Superior temporal gyrus (tissue), 1 donor: ENCODE measurements around the gene EVPL.

Experiments used
- DNase-seq: peaks from one replicate; pipeline ENCODE4 v3.0.0-alpha.2; 2016; ENCODE audit errors: extremely low spot score

The EVPL gene

DNA sequence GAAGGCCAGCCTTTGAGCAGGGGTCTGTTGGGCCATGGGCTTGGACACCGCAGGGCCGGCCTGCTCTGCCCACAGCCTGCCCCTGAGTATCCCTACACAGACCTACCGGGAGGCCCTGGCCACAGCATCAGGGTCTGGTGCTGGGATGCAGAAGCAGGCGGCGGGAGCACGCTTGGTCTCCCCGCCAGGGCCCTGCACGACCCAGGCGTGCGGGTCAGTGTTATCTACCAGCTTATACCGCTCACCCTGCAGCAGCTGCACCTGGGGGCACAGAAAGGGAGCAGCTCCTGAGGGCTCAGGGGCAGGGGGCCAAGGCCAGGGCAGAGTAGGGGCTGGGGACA is 8.8 kb downstream of the EVPL start:
- no peak for DNase-seq

- DNase-seq, result no peak
Observed at GRCh38 chr17:76017481-76018339, 9.4 kb downstream of the EVPL start.

DNA sequence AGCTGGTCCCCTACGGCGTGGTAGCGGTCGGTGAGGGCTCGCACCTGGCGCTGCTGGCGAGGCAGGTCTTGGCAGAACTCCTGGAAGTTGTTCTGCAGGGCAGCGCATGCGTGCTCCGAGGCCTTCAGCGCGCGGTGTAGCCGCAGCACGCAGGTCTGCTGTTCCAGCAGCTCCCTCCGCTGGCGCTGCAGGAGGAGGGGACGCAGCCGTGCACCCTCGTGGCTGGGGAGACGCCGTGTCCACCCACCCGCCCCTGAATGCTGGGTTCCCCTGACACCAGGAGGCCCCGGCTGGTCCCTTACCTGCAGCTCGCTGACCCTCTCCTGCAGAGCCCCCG is 12.2 kb downstream of the EVPL start:
- DNase-seq, result no peak

GRCh38 chr17:76014100-76014924 is 12.8 kb downstream of the EVPL start:
- peak; percentile 71 for DNase-seq

DNA sequence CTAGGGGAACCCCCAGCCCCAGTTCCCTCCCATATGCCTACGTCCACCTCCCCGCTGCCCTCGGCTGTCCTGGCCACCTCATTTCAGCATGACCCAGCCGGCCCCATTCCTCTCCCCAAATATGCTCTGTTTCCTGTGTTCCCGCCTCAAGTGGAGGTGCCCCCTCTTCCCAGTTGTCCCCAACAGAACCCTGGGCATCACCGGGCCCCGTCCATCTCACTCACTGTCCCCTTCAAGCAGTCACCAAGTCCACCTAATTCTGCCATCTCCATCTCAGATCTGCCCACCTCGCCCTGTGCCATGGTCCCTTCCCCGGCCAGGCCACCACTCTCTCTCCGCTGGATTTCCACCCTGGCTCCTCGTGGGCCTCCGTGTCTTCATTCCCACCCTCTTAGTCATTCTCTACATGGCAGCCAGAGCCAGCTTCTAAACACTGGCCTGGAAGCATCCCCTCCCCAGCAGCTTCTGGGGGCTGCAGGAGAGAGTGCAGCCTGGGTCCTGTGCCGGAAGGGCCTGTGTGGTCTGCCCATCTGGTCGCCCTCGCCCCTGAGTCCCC is 13.7 kb downstream of the EVPL start:
- DNase-seq, result no peak

DNA sequence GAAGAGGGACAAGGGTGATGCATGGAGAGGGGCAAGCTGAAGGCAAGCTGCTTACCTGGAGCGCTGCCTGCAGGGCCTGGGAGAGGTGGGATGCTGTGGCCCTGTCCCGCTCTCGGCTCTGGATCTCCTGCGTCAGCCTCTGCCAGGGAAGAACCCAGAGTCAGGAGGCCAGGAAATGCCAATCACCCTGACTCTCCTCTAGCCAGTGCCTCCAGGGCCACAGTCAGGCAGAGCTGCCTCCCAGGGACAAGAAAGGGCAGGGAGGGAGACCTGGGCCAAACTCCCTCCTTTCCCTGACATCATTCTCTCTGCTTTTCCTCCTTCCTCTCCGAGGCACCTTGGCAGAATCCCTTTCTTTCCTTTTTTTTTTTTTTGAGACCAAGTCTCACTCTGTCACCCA is 15.2 kb downstream of the EVPL start:
- DNase-seq, result no peak

DNA sequence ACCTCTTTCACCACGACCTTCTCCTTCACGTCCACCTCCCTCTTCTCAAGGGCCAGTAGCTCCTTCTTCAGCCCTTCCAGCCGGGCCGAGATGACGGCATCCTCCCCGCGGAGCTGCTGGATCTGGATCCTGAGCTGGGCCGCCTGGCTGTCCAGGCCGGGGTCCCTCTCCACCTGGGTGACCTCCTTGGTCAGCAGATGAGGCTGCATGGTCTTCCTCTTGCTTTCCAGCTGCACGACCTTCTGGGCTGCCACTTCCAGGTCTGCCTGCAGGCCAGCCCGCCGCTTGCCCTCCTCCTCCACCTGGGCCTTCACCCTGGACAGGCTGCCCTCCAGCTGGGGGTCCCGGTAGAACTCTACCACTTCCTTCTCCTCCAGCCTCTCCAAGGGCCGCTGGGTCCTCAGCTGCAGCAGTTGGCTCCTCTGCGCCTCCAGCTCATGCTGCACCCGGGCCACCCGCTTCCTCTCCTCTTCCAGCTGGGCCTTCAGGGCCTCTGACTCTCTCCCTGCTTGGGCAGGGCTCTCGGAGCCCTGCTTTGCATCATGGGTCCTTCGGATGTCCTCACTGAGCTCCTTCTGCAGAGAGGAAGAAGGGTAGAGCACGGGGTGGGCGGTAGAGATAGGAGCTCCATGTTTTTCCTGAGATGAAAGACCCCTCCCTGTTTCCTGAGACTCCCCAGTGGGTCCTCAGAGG is 17.0 kb downstream of the EVPL start:
- no peak for DNase-seq

DNA sequence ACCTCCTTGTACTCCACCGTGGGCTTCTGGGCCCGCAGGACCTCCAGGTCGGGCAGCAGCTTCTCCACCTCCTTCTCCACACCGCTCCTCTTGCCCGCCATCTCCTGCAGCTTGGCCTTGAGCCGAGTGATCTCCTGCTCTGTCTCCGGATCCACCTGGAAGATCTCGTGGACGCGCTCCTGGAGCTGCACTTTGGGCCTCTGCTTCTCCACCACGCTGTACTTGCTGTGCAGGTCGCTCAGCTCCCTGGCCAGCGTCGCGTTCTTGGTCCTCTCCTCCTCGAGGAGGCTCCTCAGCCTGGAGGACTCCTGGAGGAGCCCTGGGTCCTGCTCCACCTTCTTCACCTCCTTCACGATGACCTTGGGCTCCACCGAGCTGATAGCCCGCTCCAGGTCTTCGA is 17.7 kb downstream of the EVPL start:
- no peak for DNase-seq

DNA sequence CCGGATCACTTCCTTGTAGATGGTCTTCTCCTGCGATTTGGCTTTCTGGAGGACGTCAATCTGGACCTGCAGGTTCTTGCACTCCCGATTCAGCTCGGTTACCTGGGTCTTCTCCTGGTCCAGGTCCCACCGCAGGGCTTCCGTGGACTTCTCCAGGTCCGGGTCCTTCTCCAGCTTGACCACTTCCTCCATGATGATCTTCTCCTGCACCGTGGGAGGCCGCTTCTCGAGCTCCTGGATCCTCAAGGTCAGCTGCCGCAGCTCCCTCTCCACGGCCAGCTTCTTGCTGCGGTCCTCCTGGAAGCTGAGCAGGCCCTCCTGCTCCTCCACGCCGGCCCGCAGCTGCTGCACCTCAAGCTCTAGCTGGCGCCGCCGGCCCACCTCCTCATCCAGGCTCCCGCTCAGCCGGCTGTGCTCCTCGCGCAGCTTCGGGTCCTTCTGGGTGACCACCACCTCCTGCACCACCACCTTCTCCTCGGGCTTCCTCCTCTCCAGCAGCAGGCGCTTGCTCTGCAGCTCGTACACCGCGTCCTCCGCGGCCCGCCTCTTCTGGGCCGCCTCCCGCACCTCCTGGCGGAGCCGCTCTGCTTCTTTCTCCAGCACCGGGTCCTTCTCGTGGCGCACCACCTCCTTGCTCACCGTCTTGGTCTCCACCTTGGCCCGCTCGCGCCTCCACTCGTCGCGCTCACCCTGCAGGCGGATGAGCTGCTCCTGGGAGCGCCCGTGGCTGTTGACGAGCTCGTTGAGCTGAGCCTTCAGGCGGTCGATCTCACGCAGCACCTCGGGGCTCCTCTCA is 18.3 kb downstream of the EVPL start:
- DNase-seq, result no peak

- no peak for DNase-seq
Observed at GRCh38 chr17:76008208-76008607, 18.9 kb downstream of the EVPL start.

GRCh38 chr17:76007850-76008165 is 19.3 kb downstream of the EVPL start:
- DNase-seq, result no peak

DNA sequence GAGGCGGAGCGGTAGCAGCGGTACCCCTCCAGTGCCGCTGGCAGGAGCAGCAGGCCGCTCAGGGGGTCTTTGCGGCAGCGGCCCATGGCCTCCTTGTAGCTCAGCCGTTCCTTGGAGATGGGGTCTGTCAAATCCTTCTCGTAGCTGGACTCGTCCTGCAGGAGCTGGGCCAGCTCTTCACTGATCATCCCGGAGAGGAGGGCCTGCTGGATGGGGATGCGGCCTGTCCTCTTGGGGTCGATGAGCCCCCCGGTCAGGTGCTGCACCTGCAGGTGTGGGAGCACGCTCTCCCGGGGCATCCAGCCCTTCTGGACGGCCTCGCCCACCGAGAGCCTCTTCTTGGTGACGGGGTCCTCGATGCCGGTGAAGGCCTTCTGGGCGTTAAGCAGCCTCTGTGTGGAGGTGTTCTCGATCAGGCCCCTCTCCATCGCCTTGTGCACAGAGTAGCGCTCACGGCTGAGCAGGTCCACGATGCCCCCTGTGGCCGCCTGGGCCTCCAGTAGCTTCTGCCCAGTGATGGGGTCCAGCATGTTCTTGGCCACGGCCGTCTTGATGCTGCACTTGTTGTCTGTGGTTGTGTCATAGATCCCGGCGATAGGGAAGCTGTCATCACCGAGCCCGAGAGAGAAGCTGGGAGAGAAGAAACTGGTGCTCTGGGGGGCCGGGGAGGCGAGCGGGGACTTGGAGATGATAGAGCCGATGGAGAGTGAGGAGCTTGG is 19.8 kb downstream of the EVPL start:
- no peak for DNase-seq

GRCh38 chr17:76005263-76006149 is 21.6 kb downstream of the EVPL start:
- peak; percentile 82 for DNase-seq

DNA sequence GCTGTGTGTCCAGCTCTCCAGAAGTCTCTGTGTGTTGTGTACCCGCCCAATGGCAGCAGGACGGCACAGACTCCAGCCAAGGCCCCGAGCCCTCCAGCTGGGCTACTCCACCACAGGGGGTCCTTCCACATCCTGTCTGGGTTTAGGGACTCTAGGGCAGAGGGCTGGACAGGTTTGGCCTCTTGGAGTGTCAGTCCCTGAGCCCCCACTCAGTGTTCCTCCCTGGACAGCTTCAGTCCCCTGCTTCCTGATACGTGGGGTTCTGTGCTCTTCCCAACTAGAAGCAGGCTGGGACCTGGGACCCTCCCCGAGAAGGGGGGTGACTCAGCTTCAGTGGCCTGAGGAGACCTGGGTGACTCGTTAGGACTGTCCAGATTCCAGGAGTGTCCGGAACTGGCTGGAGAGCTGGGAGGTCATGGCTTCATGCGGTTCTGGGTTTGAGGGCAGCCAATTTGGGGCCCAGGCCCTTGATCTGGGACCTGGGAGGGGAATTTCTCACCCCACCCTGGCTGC is 22.3 kb downstream of the EVPL start:
- no peak for DNase-seq

DNA sequence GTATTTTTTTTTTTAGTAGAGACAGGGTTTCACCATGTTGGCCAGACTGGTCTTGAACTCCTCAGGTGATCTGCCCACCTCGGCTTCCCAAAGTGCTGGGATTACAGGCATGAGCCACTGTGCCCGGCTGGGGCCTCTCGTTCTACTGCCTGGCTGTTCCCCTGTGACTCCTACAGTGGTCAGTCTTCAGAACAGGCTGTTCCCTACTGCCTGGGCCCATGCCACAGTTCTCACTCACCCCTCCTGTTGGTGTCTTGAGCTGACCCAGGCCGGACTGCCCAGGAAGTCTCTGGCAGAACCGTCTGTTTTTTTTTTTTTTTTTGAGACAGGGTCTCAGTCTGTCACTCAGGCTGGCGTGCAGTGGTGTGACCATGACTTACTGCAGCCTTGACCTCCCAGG is 23.2 kb downstream of the EVPL start:
- DNase-seq, result no peak

DNA sequence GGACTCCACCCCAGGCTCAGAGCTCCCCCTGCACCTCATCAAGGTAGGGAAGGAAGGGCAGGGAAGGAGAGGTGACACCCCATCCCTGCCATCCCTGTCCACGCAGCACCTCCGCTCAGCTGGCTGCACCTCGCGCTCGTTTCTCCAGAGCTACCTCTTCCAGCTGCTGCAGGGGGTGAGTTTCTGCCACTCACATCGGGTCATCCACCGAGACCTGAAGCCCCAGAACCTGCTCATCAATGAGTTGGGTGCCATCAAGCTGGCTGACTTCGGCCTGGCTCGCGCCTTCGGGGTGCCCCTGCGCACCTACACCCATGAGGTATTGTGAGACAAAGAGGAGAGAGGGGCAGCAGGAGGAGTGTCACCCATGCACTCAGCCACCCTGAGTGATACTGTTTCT is 25.0 kb downstream of the EVPL start:
- DNase-seq, result no peak

- DNase-seq, result no peak
Observed at GRCh38 chr17:76000755-76001521, 26.2 kb downstream of the EVPL start, which contains the start of gene CDK3. Gene CDK3 (plus strand): TSS chr17:76000855. CDS start chr17:76001426, 571 bp downstream.

DNA sequence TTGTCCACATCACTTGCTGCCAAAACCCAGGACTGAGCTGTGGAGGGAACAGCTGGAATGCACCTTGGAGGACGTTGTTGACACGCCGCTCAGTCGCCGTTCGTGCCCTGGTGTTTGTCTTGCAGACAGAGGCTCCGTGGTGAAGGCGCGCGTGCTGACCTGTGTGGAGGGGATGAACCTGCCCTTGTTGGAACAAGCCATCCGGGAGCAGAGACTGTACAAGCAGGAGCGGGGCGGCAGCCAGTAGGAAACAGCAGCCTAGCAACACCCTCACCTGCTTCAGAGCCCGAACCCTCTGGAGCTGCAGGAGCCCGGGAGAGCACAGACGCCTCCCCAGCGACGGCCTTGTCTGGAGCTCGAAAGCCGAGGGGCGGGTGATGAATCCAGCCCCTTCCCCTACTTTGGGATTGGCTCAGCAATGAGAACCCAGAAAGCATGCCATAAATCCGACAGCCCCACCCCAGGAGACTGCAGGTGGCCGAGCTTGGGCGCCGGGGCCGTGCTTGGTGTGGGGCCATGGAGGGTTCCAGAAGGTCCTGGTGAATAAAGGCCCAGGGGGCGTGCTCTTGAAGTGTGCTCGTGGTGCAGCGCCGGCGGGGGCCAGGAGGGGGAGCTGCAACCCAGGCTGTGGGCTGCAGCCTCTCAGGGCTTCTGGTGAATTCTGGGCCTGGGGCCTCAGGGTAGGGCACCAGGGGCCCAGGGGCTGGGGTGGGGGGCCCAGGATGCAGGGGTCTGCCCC is 26.9 kb downstream of the EVPL start:
- no peak for DNase-seq
